ENCODE measurements around the gene NUP93.

- TF ChIP-seq ZBTB33 (IDR thresholded peaks at IDR 0.05; ENCODE audit: extremely low read depth, insufficient replicate concordance, low read length): no peak
- TF ChIP-seq CTCF (IDR thresholded peaks at IDR 0.05 in 2 of 3, conservative IDR thresholded peaks at IDR 0.05 in 1 of 3; ENCODE audit: borderline replicate concordance in 1 of 3, insufficient read depth in 1 of 3, low read depth in 2 of 3, low read length in 2 of 3): no peak
- no peak for TF ChIP-seq POLR2A (IDR thresholded peaks at IDR 0.05; ENCODE audit: borderline replicate concordance, extremely low read depth, insufficient read depth, insufficient read length)
- no peak for TF ChIP-seq RAD21 (IDR thresholded peaks at IDR 0.05; ENCODE audit: low read depth)
- TF ChIP-seq POLR2AphosphoS5 (IDR thresholded peaks at IDR 0.05; ENCODE audit: low read depth, low read length): no peak
- TF ChIP-seq SP1 (IDR thresholded peaks at IDR 0.05; ENCODE audit: low read depth): no peak
- no peak for TF ChIP-seq ZNF274 (IDR thresholded peaks at IDR 0.05; ENCODE audit: low read depth, low read length)
- TF ChIP-seq CEBPB (IDR thresholded peaks at IDR 0.05; ENCODE audit: low read depth): no peak
- TF ChIP-seq REST (IDR thresholded peaks at IDR 0.05; ENCODE audit: low read depth): no peak
- no peak for TF ChIP-seq CBX3 (IDR thresholded peaks at IDR 0.05; ENCODE audit: low read depth)
Observed at GRCh38 chr16:56682703-56683397, 47.1 kb upstream of the NUP93 start.

Measured in HCT116 (cell line).